COLO668 (cell line): ENCODE data around the gene PACS1.
"Not testable (repeated sequence)": the region's sequence is repeated elsewhere in the genome, so short reads cannot be mapped to it uniquely, and the experiment has no call there.

Experiments used
- DNase-seq: peaks from one replicate; lab custom pipeline; 2025; ENCODE audit not compliant: unreplicated experiment; lab: John Stamatoyannopoulos, UW

The PACS1 gene

DNA sequence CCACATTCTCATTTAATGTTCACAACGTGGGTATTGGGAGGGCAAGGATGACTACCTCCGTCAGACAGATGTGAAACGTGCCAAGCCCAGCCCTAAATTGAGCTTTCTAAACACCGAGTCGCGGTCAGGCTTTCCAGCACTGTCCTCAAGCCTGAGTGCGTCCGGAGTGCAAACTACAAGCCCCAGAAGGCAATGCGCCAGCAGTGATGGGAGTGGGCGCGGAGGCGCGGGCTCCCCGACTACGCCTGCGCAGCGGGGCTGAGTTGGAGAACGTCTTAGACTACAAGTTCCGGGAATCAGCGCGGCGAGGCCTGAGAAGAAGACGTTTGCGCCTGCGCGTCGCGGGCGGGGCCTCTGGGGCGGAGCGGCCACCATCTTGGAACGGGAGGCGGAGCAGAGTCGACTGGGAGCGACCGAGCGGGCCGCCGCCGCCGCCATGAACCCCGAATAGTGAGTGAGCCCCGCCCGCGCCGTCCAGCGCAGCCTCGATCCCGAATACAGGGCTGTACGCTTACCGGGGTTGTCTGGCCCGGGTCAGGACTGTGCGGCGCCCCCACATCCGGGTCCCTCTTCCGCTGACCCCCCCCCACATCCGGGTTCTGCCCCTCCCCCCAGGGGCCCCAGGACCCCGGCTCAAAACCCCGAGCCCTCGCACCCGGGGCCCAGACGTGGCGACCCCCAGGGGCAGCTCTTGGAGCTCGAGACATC lies 198.3 kb downstream of the PACS1 start, which contains the start of gene RAB1B:
Gene RAB1B, plus strand, starts transcription at position 396 of the 708 bp plus-strand sequence. Its CDS starts 41 bp downstream, at position 437.
- peak; percentile 99 for DNase-seq

DNA sequence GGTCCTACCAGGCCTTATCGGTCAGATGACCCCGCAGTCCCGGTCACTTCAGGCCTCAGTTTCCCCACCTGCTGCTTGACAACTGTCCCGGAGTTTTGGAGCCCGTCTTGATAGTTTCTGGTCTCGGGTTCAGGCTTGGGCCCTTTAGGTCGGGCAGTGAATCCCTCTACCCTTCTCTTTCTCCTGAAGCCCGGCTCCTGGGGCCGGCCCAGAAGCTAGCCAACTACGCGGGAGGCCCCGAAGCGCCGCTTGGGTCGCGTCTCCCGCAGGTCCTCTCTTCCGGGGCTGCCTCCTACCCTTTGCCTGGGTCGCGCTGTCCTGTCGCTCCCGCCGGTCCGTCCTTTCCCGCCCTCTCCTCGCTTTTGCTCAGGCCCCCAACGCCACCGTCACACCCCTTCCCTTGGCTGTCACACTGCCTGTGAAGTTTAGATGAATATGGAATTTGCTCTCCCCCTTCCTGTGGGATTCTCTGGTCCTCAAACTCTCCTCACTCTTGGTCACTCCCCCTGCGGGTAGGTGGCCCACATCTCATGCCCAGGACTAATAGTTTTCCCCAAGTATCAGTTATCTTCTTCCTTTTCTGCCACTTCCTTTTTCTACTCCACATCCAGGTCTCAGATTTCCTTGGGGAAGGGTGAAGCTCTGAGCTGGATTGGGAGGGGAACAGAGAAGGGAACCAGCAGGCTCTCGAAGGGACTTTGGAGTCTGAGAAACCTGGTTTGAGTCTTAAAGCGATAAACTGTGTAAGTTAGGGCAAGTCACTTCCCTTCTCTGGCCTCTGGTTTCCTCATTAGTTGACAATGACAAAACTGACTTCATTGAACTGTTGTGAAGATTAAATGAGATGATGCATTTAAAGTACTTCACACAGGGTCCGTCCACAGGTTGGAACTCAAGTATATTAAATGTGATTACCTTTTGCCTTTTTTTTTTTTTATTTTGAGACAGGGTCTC lies 199.2 kb downstream of the PACS1 start:
- peak; percentile 34 for DNase-seq

DNA sequence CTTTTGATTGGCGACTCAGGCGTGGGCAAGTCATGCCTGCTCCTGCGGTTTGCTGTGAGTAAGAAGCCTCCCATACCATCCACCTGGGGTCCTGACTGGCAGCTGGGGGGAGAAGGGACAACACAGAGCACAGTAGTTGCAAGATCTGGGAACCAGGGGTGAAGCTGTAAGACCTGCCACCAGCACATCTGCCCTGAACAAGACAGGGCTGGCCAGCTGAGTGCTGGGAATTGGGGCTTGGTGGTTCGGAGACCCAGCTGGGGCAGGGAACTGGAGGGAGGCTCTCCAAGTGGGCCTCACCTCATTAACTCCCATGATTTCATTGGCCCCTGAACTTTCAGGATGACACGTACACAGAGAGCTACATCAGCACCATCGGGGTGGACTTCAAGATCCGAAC lies 201.7 kb downstream of the PACS1 start:
- DNase-seq = no peak

DNA sequence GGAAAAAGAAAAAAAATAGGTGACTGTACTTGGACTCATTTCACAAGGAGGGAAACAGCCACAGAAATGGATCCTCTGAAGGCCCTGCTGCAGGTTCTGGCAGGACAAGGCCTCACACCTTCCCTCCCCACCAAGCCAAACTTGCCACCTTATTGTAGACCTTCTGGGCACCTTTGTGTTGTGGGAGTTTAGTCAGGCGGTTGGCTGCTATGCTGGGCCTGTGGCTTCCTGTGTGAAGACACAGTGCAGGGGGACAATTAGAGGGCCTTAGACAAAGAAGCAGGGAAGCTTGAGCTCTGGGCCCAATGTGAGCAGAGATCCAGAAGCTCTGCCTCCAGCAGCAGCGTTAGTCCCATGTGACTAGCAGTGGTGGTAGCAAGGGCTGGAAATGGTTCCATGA lies 202.5 kb downstream of the PACS1 start:
- DNase-seq = no peak

DNA sequence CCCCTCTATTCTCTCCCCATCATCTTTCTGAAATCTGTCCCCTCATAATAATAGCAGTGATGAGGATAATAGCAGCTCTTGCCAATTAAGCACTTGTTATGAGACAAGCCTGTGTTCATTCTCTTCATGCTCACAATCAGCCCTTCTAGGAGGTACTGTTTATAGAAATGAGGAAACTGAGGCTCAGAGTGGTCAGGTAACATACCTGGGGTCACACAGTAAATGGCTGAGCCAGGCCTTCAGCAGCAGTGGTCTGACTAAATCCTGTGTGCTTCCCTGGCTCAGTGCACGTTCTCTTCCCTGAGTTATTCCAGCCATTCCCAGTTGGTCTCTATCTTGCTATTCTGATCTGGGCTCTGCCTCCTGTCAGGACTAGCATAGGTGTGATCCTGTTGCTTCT lies 204.1 kb downstream of the PACS1 start:
- DNase-seq = no peak

DNA sequence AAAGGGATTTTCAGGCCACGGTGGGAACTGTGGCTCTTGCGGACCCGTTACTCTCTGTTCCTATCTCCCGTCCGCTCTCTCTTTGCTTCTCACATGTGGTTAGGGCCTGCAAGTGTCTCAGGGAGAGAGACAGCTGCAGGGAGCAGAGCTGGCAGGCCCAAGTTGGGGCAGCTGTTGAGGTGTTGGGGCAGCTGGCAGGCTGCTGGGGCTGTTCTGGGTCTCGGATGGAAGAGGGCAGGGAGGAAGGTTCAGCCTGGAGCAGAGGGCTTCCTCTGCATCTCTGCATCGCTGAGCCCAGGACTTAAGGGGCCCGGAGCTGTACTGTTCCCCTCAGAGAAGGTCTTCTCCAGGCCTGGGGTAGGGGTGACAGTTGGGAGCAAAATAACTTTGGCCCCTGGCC lies 205.3 kb downstream of the PACS1 start:
- DNase-seq = no peak

DNA sequence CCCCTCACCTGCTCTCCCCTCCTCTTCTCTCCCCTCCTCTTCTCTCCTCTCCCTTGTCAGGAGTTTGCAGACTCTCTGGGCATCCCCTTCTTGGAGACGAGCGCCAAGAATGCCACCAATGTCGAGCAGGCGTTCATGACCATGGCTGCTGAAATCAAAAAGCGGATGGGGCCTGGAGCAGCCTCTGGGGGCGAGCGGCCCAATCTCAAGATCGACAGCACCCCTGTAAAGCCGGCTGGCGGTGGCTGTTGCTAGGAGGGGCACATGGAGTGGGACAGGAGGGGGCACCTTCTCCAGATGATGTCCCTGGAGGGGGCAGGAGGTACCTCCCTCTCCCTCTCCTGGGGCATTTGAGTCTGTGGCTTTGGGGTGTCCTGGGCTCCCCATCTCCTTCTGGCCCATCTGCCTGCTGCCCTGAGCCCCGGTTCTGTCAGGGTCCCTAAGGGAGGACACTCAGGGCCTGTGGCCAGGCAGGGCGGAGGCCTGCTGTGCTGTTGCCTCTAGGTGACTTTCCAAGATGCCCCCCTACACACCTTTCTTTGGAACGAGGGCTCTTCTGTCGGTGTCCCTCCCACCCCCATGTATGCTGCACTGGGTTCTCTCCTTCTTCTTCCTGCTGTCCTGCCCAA lies 206.0 kb downstream of the PACS1 start:
- DNase-seq = no peak

DNA sequence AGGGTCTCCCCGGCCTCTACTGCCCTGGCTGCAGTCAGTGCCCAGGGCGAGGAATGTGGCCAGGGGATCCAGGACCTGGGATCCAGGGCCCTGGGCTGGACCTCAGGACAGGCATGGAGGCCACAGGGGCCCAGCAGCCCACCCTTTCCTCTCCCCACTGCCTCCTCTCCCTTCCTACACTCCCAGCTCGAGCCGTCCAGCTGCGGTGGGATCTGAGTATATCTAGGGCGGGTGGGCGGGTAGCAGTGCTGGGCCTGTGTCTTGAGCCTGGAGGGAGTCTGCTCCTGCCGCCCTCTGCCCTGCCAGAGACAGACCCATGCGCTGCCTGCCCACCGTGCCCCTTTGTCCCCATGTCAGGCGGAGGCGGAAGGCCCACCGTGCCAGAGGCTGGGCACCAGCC lies 206.5 kb downstream of the PACS1 start:
- not testable (repeated sequence) for DNase-seq

DNA sequence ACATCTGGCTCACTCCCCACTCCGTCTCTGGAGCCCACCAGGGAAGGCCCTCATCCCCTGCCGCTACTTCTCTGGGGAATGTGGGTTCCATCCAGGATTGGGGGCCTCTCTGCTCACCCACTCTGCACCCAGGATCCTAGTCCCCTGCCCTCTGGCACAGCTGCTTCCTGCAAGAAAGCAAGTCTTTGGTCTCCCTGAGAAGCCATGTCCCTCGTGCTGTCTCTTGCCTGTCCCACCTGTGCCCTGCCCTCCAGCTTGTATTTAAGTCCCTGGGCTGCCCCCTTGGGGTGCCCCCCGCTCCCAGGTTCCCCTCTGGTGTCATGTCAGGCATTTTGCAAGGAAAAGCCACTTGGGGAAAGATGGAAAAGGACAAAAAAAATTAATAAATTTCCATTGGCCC lies 207.0 kb downstream of the PACS1 start:
- DNase-seq = not testable (repeated sequence)

DNA sequence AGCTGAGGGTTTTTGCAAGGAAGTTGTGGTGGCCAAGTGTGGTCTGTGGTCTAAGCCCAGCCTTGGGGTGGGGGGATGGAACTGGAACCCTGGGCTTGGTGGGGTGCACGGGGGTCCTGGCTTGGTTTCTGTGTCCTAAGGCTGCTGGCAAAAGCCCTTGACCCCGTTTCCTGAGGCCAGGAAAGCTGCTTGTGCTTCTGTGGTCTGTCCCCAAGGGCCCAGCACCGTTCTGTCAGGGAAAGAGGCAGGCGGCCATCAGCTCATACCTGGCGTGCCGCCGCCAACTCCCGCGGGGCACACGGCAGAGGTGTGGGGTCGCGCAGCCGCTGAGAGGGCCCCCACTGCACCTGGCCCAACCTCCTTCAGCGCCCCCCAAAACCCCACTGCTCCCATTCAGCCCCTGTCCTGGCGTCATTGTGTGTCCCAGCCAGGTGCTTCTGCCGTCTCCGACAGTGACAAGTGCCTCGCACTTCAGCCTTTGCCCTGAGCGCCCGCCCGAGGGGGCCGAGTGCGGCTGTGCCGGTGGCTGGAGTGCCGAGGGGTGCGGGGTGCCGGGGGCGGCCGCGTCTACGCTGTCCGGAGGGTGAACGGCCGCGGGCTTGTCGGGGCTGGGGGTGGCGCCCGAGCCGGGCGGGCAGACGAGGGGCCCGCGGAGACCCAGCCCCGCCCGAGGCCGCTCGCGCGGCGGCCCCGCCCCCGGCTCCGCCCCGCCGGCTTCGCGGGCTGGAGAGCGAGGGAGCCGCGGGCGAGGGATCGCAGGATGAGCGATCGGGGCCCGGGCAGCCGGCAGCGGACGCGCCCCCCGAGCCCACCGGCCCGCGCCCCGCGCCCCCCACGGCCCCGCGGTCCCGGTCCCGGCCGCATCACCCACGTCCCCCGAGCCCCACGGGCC lies 207.6 kb downstream of the PACS1 start, which contains the start of gene CNIH2:
Gene CNIH2, plus strand, starts transcription at position 705 of the 892 bp plus-strand sequence. CDS start 282 bp downstream, outside the sequence.
- peak; percentile 74 for DNase-seq

DNA sequence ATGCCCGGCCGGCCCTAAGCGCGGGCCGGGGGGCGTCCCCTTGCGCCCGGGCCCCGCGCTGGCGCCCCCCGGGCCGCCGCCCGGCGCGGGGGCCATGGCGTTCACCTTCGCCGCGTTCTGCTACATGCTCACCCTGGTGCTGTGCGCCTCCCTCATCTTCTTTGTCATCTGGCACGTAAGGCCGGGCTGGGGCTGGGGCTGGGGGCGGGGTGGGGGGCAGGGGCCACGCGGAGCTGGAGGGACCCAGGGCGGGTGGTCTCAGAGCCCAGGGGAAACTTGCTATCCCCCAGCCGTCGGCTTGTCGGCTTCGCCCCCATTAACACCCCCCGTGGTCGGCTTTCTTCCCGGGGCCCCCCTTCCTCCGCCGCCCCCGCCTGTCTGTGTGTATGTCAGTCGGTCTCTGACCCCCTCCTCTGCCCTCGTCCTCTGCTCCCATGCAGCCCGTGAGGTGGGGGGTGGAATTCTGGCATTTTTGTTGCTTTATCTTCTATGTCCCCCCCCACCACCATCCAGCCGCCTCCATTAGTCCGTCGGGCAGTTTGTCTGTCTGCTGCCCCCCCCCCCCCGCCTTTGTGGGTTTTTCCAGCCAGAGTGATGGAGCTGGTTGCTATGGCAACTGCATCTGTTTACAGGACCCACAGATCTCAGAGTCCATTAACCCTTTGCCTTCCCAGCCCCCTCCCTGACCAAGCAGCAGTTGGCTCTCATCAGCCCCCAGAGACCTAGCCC lies 208.5 kb downstream of the PACS1 start:
- peak; percentile 34 for DNase-seq

DNA sequence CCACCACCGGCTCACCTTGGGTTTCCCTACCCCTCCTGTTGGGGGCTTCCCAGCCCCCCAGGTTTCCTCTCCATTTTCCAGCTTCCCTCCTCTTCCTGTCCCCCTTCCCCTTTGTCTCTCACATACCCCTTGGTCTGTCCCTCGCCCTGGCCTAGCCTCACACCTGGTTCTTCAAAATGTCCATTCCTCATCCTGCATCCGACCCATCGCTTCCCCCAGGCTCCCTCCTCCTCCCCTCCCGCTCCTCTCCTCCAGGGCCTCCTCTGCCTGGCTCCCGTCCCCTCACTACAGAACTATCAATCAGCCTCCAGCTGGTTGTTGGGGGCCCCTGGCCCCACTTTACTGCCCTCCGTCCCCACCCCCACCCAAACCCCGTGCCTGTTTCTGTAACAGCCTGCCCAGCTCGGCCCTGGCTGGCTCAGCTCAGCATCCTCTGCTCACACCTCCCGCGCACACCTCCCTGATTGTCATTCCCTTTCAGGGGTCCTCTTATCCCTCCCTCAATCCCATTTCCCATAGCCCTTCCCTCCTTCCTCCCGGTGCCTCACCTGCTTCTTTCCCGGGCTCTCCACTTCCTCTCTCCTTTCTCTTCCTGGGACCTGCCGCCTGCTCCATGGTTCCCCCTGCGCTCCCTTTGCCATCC lies 209.1 kb downstream of the PACS1 start:
- DNase-seq = no peak

DNA sequence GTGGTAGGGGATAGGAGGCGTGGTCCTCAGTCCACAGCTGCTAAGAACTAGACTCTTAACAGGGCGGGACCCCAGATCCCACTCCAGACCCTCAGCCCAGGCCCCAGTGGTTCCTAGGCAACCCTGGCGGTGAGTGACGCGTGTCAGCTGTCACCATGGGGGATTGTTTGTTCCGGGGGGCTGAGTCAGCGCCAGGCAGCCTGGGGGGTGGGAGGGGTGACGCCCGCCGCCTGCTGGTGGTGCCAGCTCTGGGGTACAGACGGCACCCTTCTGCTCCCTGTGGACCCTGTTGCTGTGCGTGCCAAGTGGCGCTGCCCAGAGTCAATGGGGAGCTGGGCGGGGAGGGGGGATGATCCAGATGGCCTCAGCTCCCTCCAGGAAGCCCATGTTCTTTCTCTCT lies 210.4 kb downstream of the PACS1 start:
- DNase-seq = no peak

DNA sequence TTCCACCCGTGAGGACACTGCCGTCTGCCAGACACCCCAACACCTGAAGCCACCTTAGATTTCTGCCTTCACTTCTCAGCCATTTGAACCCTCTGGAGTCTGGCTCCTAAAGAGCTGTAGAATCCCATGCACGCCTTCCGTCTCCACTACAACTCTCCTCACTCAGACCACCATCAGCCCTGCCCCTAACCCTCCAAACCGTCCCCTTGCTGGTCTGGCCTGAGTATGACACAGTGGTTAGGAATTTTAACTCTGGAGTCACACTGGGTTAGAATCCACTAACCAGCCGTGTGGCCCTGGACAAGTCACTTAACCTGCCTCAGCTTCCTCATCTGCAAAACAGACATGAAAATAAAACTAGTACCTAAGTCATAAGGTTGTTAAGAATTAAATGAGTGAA lies 210.9 kb downstream of the PACS1 start:
- DNase-seq = no peak

DNA sequence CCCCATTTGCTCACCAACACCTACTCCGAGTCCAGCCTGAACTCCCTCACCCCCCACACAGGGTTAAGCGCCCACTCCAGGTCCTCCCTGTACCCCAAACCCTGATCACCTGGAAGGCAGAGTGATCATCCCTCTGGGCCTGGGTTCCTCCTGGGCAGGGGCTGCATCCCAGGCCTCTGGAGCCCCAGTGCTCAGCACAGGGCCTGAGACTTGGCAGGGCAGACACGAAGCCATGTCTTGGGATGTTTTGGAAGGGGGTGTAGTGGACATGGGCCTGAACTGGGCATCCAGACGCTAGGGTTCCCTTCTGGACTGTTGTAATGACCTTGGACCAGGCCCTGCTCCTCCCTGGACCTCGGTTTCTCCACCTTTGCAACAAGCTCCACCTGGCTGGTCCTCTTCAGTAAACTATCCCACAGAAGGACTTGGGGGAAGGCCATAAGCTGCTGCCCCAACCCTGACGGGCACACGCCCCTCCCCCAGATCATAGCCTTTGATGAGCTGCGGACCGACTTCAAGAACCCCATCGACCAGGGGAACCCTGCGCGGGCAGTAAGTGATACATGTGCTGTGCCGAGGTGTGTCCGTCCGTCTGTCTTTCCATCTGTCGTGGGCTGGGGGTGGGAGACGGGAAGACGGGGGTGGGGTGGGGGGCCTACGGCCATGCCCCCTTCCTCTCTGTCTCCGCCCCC lies 211.8 kb downstream of the PACS1 start:
- DNase-seq = no peak

DNA sequence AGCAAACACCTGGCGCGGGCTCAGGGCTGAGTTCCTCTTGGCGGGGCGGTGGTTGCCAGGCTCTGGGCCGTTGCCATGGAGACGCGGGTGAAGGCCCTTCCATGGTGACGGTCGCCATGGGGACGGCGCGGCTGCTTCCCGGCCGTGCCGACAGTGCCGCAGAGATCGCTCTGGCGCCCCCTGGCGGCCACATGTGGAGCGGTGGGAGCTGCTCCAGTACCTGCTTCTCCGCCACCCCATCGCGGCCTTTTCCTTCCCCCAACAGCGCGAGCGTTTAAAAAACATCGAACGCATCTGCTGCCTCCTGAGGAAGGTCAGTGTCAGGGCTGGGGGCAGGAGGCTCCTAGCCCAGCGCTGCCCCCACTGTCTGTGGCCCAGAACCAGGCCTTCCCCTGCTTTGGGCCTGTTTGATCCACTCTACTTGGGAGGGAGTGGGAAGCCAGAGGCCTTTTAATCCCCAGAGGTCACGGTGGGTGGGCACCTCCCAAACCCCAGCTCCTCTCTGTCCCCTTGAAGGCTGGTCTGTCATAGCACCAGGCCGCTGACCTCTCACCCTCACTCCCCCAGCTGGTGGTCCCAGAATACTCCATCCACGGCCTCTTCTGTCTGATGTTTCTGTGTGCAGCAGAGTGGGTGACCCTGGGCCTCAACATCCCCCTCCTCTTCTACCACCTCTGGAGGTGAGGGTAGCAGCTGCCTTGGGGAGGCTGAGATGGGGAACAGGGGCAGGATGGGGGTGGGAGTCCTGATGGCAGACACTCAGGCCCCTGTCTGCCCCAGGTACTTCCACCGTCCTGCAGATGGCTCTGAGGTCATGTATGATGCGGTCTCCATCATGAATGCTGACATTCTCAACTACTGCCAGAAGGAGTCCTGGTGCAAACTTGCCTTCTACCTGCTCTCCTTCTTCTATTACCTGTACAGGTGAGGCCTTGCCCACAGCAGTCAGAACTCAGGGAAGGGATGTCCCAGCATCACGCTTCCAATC lies 212.7 kb downstream of the PACS1 start:
- peak; percentile 100 for DNase-seq

DNA sequence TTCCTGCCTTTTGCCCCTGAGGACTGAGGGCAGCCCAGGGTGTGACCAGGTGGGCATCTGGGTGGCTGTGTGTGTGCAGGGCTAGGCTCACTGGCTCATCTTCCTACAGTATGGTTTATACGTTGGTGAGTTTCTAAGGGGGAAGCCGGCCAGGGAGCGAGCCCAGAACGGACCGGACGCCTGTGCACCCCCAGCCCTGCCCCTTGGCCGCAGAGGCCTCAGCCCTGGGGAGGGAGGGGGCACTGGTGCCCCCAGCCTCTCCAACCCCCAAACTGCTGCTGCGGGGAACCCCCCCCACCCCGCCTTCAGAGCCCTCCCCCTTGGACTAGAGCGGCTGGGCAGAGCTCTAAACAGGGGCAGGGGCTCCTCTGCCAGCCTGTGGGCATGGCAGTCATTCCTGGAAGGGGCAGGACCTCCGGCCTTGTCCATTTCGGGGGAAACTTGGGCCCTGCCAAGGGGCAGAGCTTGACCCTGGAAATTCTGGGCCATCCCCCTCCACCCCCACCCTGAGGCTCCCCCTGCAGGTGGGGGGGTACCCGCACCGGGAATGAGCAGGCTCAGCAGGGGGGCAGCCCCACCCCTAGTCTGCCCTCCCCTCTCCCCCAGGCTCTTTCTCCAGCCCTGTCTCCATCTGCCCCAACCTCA lies 213.5 kb downstream of the PACS1 start:
- DNase-seq = no peak
